ENCODE measurements around the gene SGIP1. TPM values are rescaled to one million over a fixed set of nuclear protein-coding genes. Genes with fewer than 3 reads are reported as not detected.
"Not testable (repeated sequence)": the region's sequence is repeated elsewhere in the genome, so short reads cannot be mapped to it uniquely, and the experiment has no call there.

SGIP1 gene
- total and polyA plus RNA-seq, 2 of the 8 experiments (the other 6 are each of a cell fraction or from before 2014, with no cell fraction given), result 1.4 to 2.1 TPM

GRCh38 chr1:66734531-66734930 is 200.6 kb downstream of the SGIP1 start:
- FAIRE-seq; H4K91ac ChIP-seq (replicated peaks; ENCODE audit: insufficient read length, low read length); H3K27me3 ChIP-seq (replicated peaks in 1 of 4; ENCODE audit: control insufficient read depth in 3 of 4, extremely low read depth in 1 of 4, insufficient read depth in 3 of 4, low read length in 3 of 4); H3K56ac ChIP-seq (replicated peaks; ENCODE audit: insufficient read length, low read depth, low read length); H3K36me3 ChIP-seq (ENCODE audit: control insufficient read depth in 2 of 4, insufficient read depth in 4 of 4, low read length in 3 of 4); H2BK120ac ChIP-seq (replicated peaks; ENCODE audit: low read depth, low read length); H3K79me1 ChIP-seq (ENCODE audit: low read depth, low read length); H3K4me3 ChIP-seq (ENCODE audit: extremely low read depth in 1 of 4, insufficient read depth in 2 of 4, low read depth in 3 of 4, low read length in 4 of 4); H3K23ac ChIP-seq (ENCODE audit: insufficient read length); H3K4ac ChIP-seq (replicated peaks; ENCODE audit: insufficient read length, low read depth, low read length); DNase-seq (ENCODE audit: low read depth in 1 of 2, low spot score in 2 of 2); POLR2A ChIA-PET (ENCODE audit: partially characterized antibody); H4K20me1 ChIP-seq (replicated peaks in 1 of 2; ENCODE audit: control insufficient read depth in 1 of 2, insufficient read depth in 2 of 2, low read length in 2 of 2); H3K79me2 ChIP-seq (ENCODE audit: control insufficient read depth in 1 of 2, insufficient read depth in 2 of 2, low read length in 2 of 2); H3K4me1 ChIP-seq (replicated peaks in 1 of 4; ENCODE audit: control insufficient read depth in 3 of 4, insufficient read depth in 4 of 4, low read length in 3 of 4); H3K27ac ChIP-seq (ENCODE audit: low read depth, low read length); H4K5ac ChIP-seq (ENCODE audit: insufficient read length, low read depth, low read length); H3K23me2 ChIP-seq (ENCODE audit: low read depth, low read length); H3K9ac ChIP-seq (replicated peaks in 1 of 4; ENCODE audit: extremely low read depth in 1 of 4, low read depth in 3 of 4, low read length in 3 of 4); H3K14ac ChIP-seq (ENCODE audit: insufficient read length); H2BK12ac ChIP-seq (ENCODE audit: low read depth, low read length); H2BK15ac ChIP-seq (ENCODE audit: low read length); H3K9me3 ChIP-seq (ENCODE audit: insufficient read depth in 2 of 2, low read depth in 1 of 2, low read length in 1 of 2); H2AK5ac ChIP-seq (ENCODE audit: low read depth, low read length); H2AFZ ChIP-seq (ENCODE audit: low read length); H4K8ac ChIP-seq (ENCODE audit: extremely low read depth, insufficient read depth, low read length); H3K4me2 ChIP-seq (ENCODE audit: insufficient read depth in 1 of 2, low read depth in 2 of 2, low read length in 2 of 2); H3K18ac ChIP-seq (ENCODE audit: extremely low read depth, low read length); H2BK5ac ChIP-seq (ENCODE audit: low read depth, low read length); H2BK20ac ChIP-seq (ENCODE audit: low read length): not testable (repeated sequence)
- CTCF ChIA-PET (ENCODE audit: partially characterized antibody), result interaction anchor here (2.5 kb wide), 1 partner anchor 9 kb away, joined by 11 read pairs; no protein-coding TSS in a partner anchor
- 76% methylated on average over 6 of the region's 6 CpGs; no CpG with 5 or more reads in 1 of the 2 experiments for WGBS, 2 experiments (ENCODE audit: extremely low coverage in 1 of 2, insufficient coverage in 1 of 2, insufficient read length in 1 of 2, insufficient replicate concordance in 2 of 2, low coverage in 1 of 2, low lambda C conversion rate in 2 of 2, missing lambda C conversion rate in 1 of 2)
